NCI-H510A treated with DMSO at 0.1 percent for 48 hours (cell line): Measurements from ENCODE around the gene GAGE10.

Experiments used
- DNase-seq: peaks from one replicate; lab custom pipeline; 2025; lab: John Stamatoyannopoulos, UW

GAGE10 gene

GRCh38 chrX:49303346-49303745, at the start of gene GAGE10:
GAGE10 (plus strand) TSS chrX:49303646; CDS start chrX:49304860, 1,214 bp downstream.
- no peak for DNase-seq

- no peak for DNase-seq
These were observed 48.8 kb upstream of the GAGE10 start for GRCh38 chrX:49254639-49255038.

GRCh38 chrX:49256268-49256995, 47.0 kb upstream of the GAGE10 start:
- DNase-seq, result no peak

GRCh38 chrX:49257074-49257790, 46.2 kb upstream of the GAGE10 start:
- no peak for DNase-seq

GRCh38 chrX:49257846-49258748, 45.3 kb upstream of the GAGE10 start:
- no peak for DNase-seq

- DNase-seq, result no peak
These were observed 44.7 kb upstream of the GAGE10 start for GRCh38 chrX:49258749-49259124.

- DNase-seq, result no peak
These were observed 43.0 kb upstream of the GAGE10 start for GRCh38 chrX:49260221-49260985.

- no peak for DNase-seq
These were observed 40.8 kb upstream of the GAGE10 start for GRCh38 chrX:49262603-49263002.

- DNase-seq, result no peak
These were observed 39.8 kb upstream of the GAGE10 start for GRCh38 chrX:49263631-49264030.

GRCh38 chrX:49264460-49264859, 39.0 kb upstream of the GAGE10 start, which contains the start of gene FOXP3:
FOXP3 (minus strand) TSS chrX:49264710; CDS start chrX:49258505, 6,205 bp downstream.
- DNase-seq, result no peak

GRCh38 chrX:49266523-49267445, 36.7 kb upstream of the GAGE10 start:
- no peak for DNase-seq

- DNase-seq, result no peak
These were observed 34.8 kb upstream of the GAGE10 start for GRCh38 chrX:49268702-49269009.

- DNase-seq, result peak; percentile 94
These were observed 34.3 kb upstream of the GAGE10 start for GRCh38 chrX:49269010-49269766.

- no peak for DNase-seq
These were observed 33.6 kb upstream of the GAGE10 start, which contains the start of gene PPP1R3F for GRCh38 chrX:49269767-49270248. PPP1R3F (plus strand) TSS chrX:49269793; CDS start chrX:49269870, 77 bp downstream.

- no peak for DNase-seq
These were observed 33.1 kb upstream of the GAGE10 start for GRCh38 chrX:49270249-49270921.

GRCh38 chrX:49271341-49271740, 32.1 kb upstream of the GAGE10 start:
- no peak for DNase-seq

- DNase-seq, result no peak
These were observed 31.0 kb upstream of the GAGE10 start for GRCh38 chrX:49272421-49272820.

- DNase-seq, result no peak
These were observed 30.2 kb upstream of the GAGE10 start for GRCh38 chrX:49273181-49273727.

GRCh38 chrX:49276207-49276606, 27.2 kb upstream of the GAGE10 start:
- DNase-seq, result no peak
